Lower leg skin (tissue), 3 donors: Measurements from ENCODE around the gene SYMPK.

Experiments
- POLR2A ChIP-seq, 2 donors: fragments of 450-650 bp; IDR thresholded peaks; one replicate each; pipeline ENCODE4 v1.6.1; 2016 to 2017; ENCODE audit warnings: antibody characterized with exemption in 2 of 2, mild to moderate bottlenecking in 1 of 2, moderate library complexity in 1 of 2
- TF ChIP-seq, protein P1 (sequence below), 3 donors: fragments of 450-650 bp; IDR thresholded peaks; one replicate each; pipeline ENCODE4 v1.5.1; 2016; ENCODE audit warnings: antibody characterized with exemption in 3 of 3, mild to moderate bottlenecking in 3 of 3, moderate library complexity in 2 of 3

DNA sequence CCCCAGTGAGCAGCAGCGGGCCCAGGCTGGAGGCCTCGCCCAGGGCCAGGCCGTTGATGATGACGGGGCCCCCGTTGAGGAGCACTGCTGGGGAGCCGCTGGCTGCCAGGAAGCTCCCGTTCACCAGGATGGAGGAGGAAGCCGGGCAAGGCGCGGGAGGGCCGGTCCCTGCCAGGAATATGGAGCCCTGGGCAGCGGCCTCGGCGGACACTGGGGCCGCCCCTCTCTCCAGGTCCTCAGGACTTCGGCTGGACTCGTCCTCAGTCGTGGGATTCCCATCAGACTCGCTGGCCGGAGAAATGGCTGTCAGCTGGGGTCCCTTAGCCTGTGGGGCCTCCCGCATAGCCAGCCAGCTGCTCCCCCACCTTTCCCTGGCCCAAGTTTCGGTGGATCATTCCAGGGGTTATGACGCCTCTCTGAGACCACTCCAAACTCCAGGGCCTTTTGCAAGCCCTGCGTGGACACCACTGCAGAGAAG is 96.0 kb downstream of the SYMPK start:
- no peak for TF ChIP-seq POLR2A (IDR thresholded peaks at IDR 0.05)
- TF ChIP-seq, protein P1, sequence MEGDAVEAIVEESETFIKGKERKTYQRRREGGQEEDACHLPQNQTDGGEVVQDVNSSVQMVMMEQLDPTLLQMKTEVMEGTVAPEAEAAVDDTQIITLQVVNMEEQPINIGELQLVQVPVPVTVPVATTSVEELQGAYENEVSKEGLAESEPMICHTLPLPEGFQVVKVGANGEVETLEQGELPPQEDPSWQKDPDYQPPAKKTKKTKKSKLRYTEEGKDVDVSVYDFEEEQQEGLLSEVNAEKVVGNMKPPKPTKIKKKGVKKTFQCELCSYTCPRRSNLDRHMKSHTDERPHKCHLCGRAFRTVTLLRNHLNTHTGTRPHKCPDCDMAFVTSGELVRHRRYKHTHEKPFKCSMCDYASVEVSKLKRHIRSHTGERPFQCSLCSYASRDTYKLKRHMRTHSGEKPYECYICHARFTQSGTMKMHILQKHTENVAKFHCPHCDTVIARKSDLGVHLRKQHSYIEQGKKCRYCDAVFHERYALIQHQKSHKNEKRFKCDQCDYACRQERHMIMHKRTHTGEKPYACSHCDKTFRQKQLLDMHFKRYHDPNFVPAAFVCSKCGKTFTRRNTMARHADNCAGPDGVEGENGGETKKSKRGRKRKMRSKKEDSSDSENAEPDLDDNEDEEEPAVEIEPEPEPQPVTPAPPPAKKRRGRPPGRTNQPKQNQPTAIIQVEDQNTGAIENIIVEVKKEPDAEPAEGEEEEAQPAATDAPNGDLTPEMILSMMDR (IDR thresholded peaks at IDR 0.05) = no peak
